GM12878 (cell line): ENCODE results near the gene ZDHHC5. TPM values are rescaled to one million over a fixed set of nuclear protein-coding genes. Genes with fewer than 3 reads are reported as not detected.
A peak's percentile ranks its signal among the peaks of the same experiment; 100 is the strongest.

Experiments used
- BCL11A ChIP-seq: IDR thresholded peaks from 2 replicates; pipeline ENCODE4 v1.6.1; 2011; ENCODE audit warnings: low read depth, low read length
- BRCA1 ChIP-seq: IDR thresholded peaks from 2 replicates; pipeline ENCODE4 v1.6.1; 2011; ENCODE audit warnings: low read depth, low read length, improper control_type of control experiment
- CEBPB ChIP-seq, 2 experiments: fragments of 150-350 bp in 1 of 2; IDR thresholded peaks; 2 replicates each; pipeline ENCODE4 v1.6.1; 2012 to 2014; ENCODE audit warnings: low read depth in 2 of 2, low read length in 2 of 2, borderline replicate concordance in 1 of 2, inconsistent platforms in 1 of 2
- CHD2 ChIP-seq: IDR thresholded peaks from 2 replicates; pipeline ENCODE4 v1.6.1; 2011; ENCODE audit warnings: low read depth, low read length, improper control_type of control experiment, borderline replicate concordance
- CREM ChIP-seq: IDR thresholded peaks from 2 replicates; pipeline ENCODE4 v1.6.1; 2014; ENCODE audit warnings: antibody characterized with exemption, low read depth
- EED ChIP-seq: sonication (generic); IDR thresholded peaks from 2 replicates; pipeline ENCODE4 v1.6.1; 2016; ENCODE audit warnings: antibody characterized with exemption, low read depth
- HSF1 ChIP-seq: fragments of 150-350 bp; IDR thresholded peaks from 2 replicates; pipeline ENCODE4 v1.6.1; 2014; ENCODE audit warnings: mild to moderate bottlenecking, low read depth, low read length
- IKZF2 ChIP-seq, 2 experiments: fragments of 450-650 bp; IDR thresholded peaks; 2 replicates each; pipeline ENCODE4 v1.6.1; 2017; ENCODE audit warnings: mild to moderate bottlenecking in 2 of 2, moderate library complexity in 2 of 2
- IRF4 ChIP-seq: IDR thresholded peaks from 2 replicates; pipeline ENCODE4 v1.6.1; 2011; ENCODE audit warnings: low read depth, low read length
- JUNB ChIP-seq: IDR thresholded peaks from 2 replicates; pipeline ENCODE4 v1.6.1; 2016; ENCODE audit warnings: antibody characterized with exemption, mild to moderate bottlenecking
- MEF2B ChIP-seq: fragments of 450-650 bp; IDR thresholded peaks from 2 replicates; pipeline ENCODE4 v1.6.1; 2018; ENCODE audit warnings: mild to moderate bottlenecking, moderate library complexity; ENCODE audit not compliant: partially characterized antibody, poor library complexity, severe bottlenecking
- NFXL1 ChIP-seq: fragments of 450-650 bp; IDR thresholded peaks from 2 replicates; pipeline ENCODE4 v1.6.1; 2017; ENCODE audit warnings: antibody characterized with exemption, mild to moderate bottlenecking, borderline replicate concordance
- NFYB ChIP-seq: IDR thresholded peaks from 2 replicates; pipeline ENCODE4 v1.6.1; 2011; ENCODE audit warnings: low read depth, mild to moderate bottlenecking, low read length, improper control_type of control experiment, moderate library complexity; ENCODE audit not compliant: insufficient read depth
- PKNOX1 ChIP-seq: fragments of 450-650 bp; IDR thresholded peaks from 2 replicates; pipeline ENCODE4 v1.6.1; 2016; ENCODE audit warnings: mild to moderate bottlenecking
- RAD51 ChIP-seq: fragments of 450-650 bp; IDR thresholded peaks from 2 replicates; pipeline ENCODE4 v1.6.1; 2016; ENCODE audit warnings: moderate library complexity, mild to moderate bottlenecking, inconsistent platforms
- RCOR1 ChIP-seq: conservative IDR thresholded peaks from 2 replicates; pipeline ENCODE4 v1.6.1; 2012; ENCODE audit warnings: low read depth, low read length, improper control_type of control experiment
- RFX5 ChIP-seq: IDR thresholded peaks from 2 replicates; pipeline ENCODE4 v1.6.1; 2011; ENCODE audit warnings: low read depth, low read length, improper control_type of control experiment
- SMAD5 ChIP-seq: IDR thresholded peaks from 2 replicates; pipeline ENCODE4 v1.6.1; 2016; ENCODE audit warnings: antibody characterized with exemption, low read depth
- SMARCA5 ChIP-seq: fragments of 450-650 bp; IDR thresholded peaks from 2 replicates; pipeline ENCODE4 v1.6.1; 2017; ENCODE audit warnings: mild to moderate bottlenecking
- SPI1 ChIP-seq: IDR thresholded peaks from 2 replicates; pipeline ENCODE4 v1.6.1; 2011; ENCODE audit warnings: low read depth, mild to moderate bottlenecking, low read length, moderate library complexity, borderline replicate concordance; ENCODE audit not compliant: insufficient read depth
- SREBF2 ChIP-seq: IDR thresholded peaks from 2 replicates; pipeline ENCODE4 v1.6.1; 2012; ENCODE audit warnings: mild to moderate bottlenecking, low read length
- TCF3 ChIP-seq: IDR thresholded peaks from 2 replicates; pipeline ENCODE4 v1.6.1; 2012; ENCODE audit warnings: low read depth, mild to moderate bottlenecking, low read length, borderline replicate concordance; ENCODE audit not compliant: insufficient read depth
- ZBED1 ChIP-seq: IDR thresholded peaks from 2 replicates; pipeline ENCODE4 v1.6.1; 2016; ENCODE audit warnings: borderline replicate concordance
- ZNF217 ChIP-seq: fragments of 450-650 bp; IDR thresholded peaks from 2 replicates; pipeline ENCODE4 v1.6.1; 2017; ENCODE audit warnings: antibody characterized with exemption, mild to moderate bottlenecking
- polyA plus RNA-seq, 11 experiments: library from polyadenylated mRNA; depleted of rRNA in 4 of 11; unstranded in 6 of 11; stranded (reverse) in 5 of 11; fragments of >200 nt; fragmentation: Nextera tagmentation in 4 of 11; fragmentation: Illumina TruSeq in 1 of 11; extraction: Ambion mirVana in 4 of 11; extraction: Trizol in 1 of 11; gene quantifications; 1 replicate in 1 of 11; 2 replicates in 10 of 11; pipeline versions ENCODE4 v1.2.1 to v1.2.3, GENCODE V29; 2011 to 2016; ENCODE audit warnings: inconsistent platforms in 2 of 11, missing spikeins in 2 of 11, low read depth in 1 of 11
- total RNA-seq, 4 experiments: library from RNA; depleted of rRNA in 3 of 4; stranded (reverse); fragments of >200 nt in 3 of 4; fragmentation: Illumina TruSeq in 1 of 4; extraction: Trizol in 1 of 4; gene quantifications; 2 replicates each; pipeline versions ENCODE4 v1.2.1 to v1.2.3, GENCODE V29; 2013 to 2021
- TF ChIP-seq, protein P1 (sequence below): IDR thresholded peaks from 2 replicates; pipeline ENCODE4 v1.6.1; 2011; ENCODE audit warnings: borderline replicate concordance, low read depth, mild to moderate bottlenecking, moderate library complexity, low read length; ENCODE audit not compliant: insufficient read depth, poor library complexity, severe bottlenecking
- TF ChIP-seq, protein P2 (sequence below), 3 experiments: IDR thresholded peaks in 2 of 3; conservative IDR thresholded peaks in 1 of 3; 2 replicates each; pipeline ENCODE4 v1.5.1; 2011; ENCODE audit warnings: low read depth in 3 of 3, low read length in 3 of 3, mild to moderate bottlenecking in 3 of 3, control low read depth in 2 of 3, moderate library complexity in 2 of 3, inconsistent platforms in 1 of 3, mixed read lengths in 1 of 3; ENCODE audit not compliant: control insufficient read depth in 2 of 3, insufficient read depth in 1 of 3; ENCODE audit errors: extremely low read depth in 1 of 3

Gene ZDHHC5
- total and polyA plus RNA-seq, 10 of the 15 experiments (the other 5 are each of a cell fraction or from before 2014, with no cell fraction given): 3.9 to 61.3 (median 37.6) TPM

GRCh38 chr11:57657194-57658022, 10.5 kb upstream of the ZDHHC5 start, which contains the start of gene CLP1 (continued):
- no peak for TF ChIP-seq HSF1
- TF ChIP-seq CREM: peak; percentile 95
- peak; percentile 80; the same call in 1 of the 2 replicates for TF ChIP-seq RCOR1
- TF ChIP-seq NFYB: no peak
- TF ChIP-seq, protein P1, sequence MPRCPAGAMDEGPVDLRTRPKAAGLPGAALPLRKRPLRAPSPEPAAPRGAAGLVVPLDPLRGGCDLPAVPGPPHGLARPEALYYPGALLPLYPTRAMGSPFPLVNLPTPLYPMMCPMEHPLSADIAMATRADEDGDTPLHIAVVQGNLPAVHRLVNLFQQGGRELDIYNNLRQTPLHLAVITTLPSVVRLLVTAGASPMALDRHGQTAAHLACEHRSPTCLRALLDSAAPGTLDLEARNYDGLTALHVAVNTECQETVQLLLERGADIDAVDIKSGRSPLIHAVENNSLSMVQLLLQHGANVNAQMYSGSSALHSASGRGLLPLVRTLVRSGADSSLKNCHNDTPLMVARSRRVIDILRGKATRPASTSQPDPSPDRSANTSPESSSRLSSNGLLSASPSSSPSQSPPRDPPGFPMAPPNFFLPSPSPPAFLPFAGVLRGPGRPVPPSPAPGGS: no peak
- no peak for TF ChIP-seq MEF2B
- no peak for TF ChIP-seq ZNF217
- peak; percentile 78 for TF ChIP-seq BRCA1
- TF ChIP-seq NFXL1: no peak
- TF ChIP-seq SMARCA5: no peak
- peak; percentile 56; the same call in 1 of the 2 replicates for TF ChIP-seq SPI1
- no peak for TF ChIP-seq SREBF2
- TF ChIP-seq RFX5: no peak
- TF ChIP-seq RAD51: peak; percentile 37; the same call in 1 of the 2 replicates
- peak; percentile 37; the same call in 1 of the 2 replicates for TF ChIP-seq SMAD5
- no peak for TF ChIP-seq BCL11A
- TF ChIP-seq EED: peak; percentile 59
- no peak for TF ChIP-seq CEBPB (IDR thresholded peaks at IDR 0.05; ENCODE audit: borderline replicate concordance in 1 of 2, low read depth in 2 of 2, low read length in 2 of 2)
- peak; percentile 89 for TF ChIP-seq IKZF2 (IDR thresholded peaks at IDR 0.05)
- no peak for TF ChIP-seq ZBED1
- TF ChIP-seq CHD2: peak; percentile 97
- TF ChIP-seq TCF3: no peak
- no peak for TF ChIP-seq JUNB
- 0 out of 2 replicates have a peak, but pooled peaks have one; percentile 42 for TF ChIP-seq PKNOX1
- no peak for TF ChIP-seq IRF4
- TF ChIP-seq, protein P2, sequence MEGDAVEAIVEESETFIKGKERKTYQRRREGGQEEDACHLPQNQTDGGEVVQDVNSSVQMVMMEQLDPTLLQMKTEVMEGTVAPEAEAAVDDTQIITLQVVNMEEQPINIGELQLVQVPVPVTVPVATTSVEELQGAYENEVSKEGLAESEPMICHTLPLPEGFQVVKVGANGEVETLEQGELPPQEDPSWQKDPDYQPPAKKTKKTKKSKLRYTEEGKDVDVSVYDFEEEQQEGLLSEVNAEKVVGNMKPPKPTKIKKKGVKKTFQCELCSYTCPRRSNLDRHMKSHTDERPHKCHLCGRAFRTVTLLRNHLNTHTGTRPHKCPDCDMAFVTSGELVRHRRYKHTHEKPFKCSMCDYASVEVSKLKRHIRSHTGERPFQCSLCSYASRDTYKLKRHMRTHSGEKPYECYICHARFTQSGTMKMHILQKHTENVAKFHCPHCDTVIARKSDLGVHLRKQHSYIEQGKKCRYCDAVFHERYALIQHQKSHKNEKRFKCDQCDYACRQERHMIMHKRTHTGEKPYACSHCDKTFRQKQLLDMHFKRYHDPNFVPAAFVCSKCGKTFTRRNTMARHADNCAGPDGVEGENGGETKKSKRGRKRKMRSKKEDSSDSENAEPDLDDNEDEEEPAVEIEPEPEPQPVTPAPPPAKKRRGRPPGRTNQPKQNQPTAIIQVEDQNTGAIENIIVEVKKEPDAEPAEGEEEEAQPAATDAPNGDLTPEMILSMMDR (IDR thresholded peaks at IDR 0.05 in 2 of 3, conservative IDR thresholded peaks at IDR 0.05 in 1 of 3; ENCODE audit: control insufficient read depth in 2 of 3, extremely low read depth in 1 of 3, insufficient read depth in 1 of 3, low read depth in 3 of 3, low read length in 3 of 3): no peak
